ENCODE measurements around the gene ELAPOR1.

- TF ChIP-seq CTCF (IDR thresholded peaks at IDR 0.05) = no peak
- TF ChIP-seq POLR2A (IDR thresholded peaks at IDR 0.05) = no peak
Measured at GRCh38 chr1:109158433-109158832, 44.5 kb downstream of the ELAPOR1 start.

All from esophagus squamous epithelium (tissue), 4 donors.